Measurements from ENCODE around the gene CRELD2. TPM values are rescaled to one million over a fixed set of nuclear protein-coding genes. Genes with fewer than 3 reads are reported as not detected.

The CRELD2 gene
- polyA plus RNA-seq, 1 donor from 2014 or later = 83.2 TPM

DNA sequence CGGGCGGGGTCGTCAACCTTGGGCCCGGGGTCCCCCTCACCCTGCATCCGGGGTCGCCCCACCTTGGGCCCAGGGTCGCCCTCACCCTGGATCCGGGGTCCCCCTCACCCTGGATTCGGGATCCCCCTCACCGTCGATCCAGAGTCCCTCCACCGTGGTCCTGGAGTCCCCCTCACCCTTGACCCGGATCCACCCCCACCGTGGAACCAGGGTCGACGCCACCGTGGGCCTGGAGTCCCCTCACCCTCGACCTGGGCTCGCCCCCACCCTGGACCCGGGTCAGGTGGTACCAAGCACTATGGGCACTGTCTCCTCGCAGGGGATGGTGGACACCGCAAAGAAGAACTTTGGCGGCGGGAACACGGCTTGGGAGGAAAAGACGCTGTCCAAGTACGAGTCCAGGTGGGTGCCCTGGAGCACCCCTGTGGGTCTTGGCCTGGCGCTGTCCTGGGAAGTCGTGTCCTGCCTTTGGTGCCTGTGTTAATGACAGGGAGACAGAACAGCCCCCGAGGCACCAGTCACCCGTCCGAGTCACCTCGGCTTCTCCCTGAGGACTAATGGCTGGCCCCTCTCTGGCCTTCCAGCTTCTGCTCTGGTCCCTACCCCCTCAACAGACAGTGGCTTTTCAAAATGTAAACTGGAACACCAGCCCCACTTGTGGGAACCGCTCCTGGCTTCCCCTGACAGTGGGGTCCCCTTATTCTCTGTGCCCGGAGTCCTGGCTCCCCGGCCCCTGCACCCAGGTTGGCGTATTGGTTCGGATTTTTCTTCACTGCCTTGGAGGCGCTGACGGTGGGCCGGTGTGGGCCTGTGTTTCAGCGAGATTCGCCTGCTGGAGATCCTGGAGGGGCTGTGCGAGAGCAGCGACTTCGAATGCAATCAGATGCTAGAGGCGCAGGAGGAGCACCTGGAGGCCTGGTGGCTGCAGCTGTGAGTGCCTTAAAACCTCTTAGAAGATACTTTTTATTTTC, 762 bp downstream of the CRELD2 start:
- H3K4me3 ChIP-seq (ENCODE audit: low read length) = peak overlapping the region; percentile 84
- H3K79me2 ChIP-seq (replicated peaks; ENCODE audit: insufficient read depth, low read length) = peaks cover 10% of the 10 kb centered on the region
- H3K27ac ChIP-seq (ENCODE audit: low read length) = no peak overlapping the region
- no peaks in the 10 kb centered on the region for H3F3A ChIP-seq (ENCODE audit: insufficient read depth, low read length, poor library complexity, severe bottlenecking)
- peaks cover 2% of the 10 kb centered on the region for H4K20me1 ChIP-seq (ENCODE audit: insufficient read depth)
- no peaks in the 10 kb centered on the region for H3K27me3 ChIP-seq (ENCODE audit: insufficient read depth, low read depth, low read length)
- no peaks in the 10 kb centered on the region for H3K9me2 ChIP-seq (ENCODE audit: insufficient read depth, low read length)
- no peak overlapping the region for H2AFZ ChIP-seq (ENCODE audit: low read depth, low read length)
- peak overlapping the region; percentile 68 for H3K9ac ChIP-seq (ENCODE audit: low read length)
- TF ChIP-seq TAF1 (IDR thresholded peaks at IDR 0.05; ENCODE audit: low read depth) (no peak), EP300 (conservative IDR thresholded peaks at IDR 0.05; ENCODE audit: poor library complexity, severe bottlenecking) (no peak), CTCF (IDR thresholded peaks at IDR 0.05; ENCODE audit: poor library complexity, severe bottlenecking) (no peak), POLR2AphosphoS5 (IDR thresholded peaks at IDR 0.05) (no peak), EZH2 (IDR thresholded peaks at IDR 0.05; ENCODE audit: borderline replicate concordance, insufficient read depth, low read length, poor library complexity, severe bottlenecking) (no peak), RAD21 (conservative IDR thresholded peaks at IDR 0.05) (no peak)
- H3K9me3 ChIP-seq (ENCODE audit: low read length) = no peaks in the 10 kb centered on the region
- H3K36me3 ChIP-seq (ENCODE audit: insufficient read depth, low read length) = no peaks in the 10 kb centered on the region
- H3K4me2 ChIP-seq (ENCODE audit: low read length) = peak overlapping the region; percentile 68

- no peak overlapping the region for H2AFZ ChIP-seq (ENCODE audit: low read depth, low read length)
Observed at GRCh38 chr22:49920859-49921258, 2.4 kb downstream of the CRELD2 start.

More at GRCh38 chr22:49920859-49921258, 2.4 kb downstream of the CRELD2 start:
- Histone ChIP-seq H4K20me1 (ENCODE audit: insufficient read depth) (peaks cover 2% of the 10 kb centered on the region), H3K27me3 (ENCODE audit: insufficient read depth, low read depth, low read length) (no peaks in the 10 kb centered on the region), H3F3A (ENCODE audit: insufficient read depth, low read length, poor library complexity, severe bottlenecking) (no peaks in the 10 kb centered on the region), H3K9me2 (ENCODE audit: insufficient read depth, low read length) (no peaks in the 10 kb centered on the region), H3K4me3 (ENCODE audit: low read length) (no peak overlapping the region), H3K9me3 (ENCODE audit: low read length) (no peaks in the 10 kb centered on the region), H3K9ac (ENCODE audit: low read length) (no peak overlapping the region), H3K4me2 (ENCODE audit: low read length) (no peak overlapping the region), H3K79me2 (replicated peaks; ENCODE audit: insufficient read depth, low read length) (peaks cover 10% of the 10 kb centered on the region), H3K27ac (ENCODE audit: low read length) (no peak overlapping the region), H3K36me3 (ENCODE audit: insufficient read depth, low read length) (no peaks in the 10 kb centered on the region)
- no peak for TF ChIP-seq POLR2AphosphoS5 (IDR thresholded peaks at IDR 0.05)
- no peak for TF ChIP-seq EZH2 (IDR thresholded peaks at IDR 0.05; ENCODE audit: borderline replicate concordance, insufficient read depth, low read length, poor library complexity, severe bottlenecking)
- no peak for TF ChIP-seq MXI1 (conservative IDR thresholded peaks at IDR 0.05; ENCODE audit: poor library complexity, severe bottlenecking)
- no peak for TF ChIP-seq EP300 (conservative IDR thresholded peaks at IDR 0.05; ENCODE audit: poor library complexity, severe bottlenecking)
- TF ChIP-seq, protein P1, sequence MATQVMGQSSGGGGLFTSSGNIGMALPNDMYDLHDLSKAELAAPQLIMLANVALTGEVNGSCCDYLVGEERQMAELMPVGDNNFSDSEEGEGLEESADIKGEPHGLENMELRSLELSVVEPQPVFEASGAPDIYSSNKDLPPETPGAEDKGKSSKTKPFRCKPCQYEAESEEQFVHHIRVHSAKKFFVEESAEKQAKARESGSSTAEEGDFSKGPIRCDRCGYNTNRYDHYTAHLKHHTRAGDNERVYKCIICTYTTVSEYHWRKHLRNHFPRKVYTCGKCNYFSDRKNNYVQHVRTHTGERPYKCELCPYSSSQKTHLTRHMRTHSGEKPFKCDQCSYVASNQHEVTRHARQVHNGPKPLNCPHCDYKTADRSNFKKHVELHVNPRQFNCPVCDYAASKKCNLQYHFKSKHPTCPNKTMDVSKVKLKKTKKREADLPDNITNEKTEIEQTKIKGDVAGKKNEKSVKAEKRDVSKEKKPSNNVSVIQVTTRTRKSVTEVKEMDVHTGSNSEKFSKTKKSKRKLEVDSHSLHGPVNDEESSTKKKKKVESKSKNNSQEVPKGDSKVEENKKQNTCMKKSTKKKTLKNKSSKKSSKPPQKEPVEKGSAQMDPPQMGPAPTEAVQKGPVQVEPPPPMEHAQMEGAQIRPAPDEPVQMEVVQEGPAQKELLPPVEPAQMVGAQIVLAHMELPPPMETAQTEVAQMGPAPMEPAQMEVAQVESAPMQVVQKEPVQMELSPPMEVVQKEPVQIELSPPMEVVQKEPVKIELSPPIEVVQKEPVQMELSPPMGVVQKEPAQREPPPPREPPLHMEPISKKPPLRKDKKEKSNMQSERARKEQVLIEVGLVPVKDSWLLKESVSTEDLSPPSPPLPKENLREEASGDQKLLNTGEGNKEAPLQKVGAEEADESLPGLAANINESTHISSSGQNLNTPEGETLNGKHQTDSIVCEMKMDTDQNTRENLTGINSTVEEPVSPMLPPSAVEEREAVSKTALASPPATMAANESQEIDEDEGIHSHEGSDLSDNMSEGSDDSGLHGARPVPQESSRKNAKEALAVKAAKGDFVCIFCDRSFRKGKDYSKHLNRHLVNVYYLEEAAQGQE (IDR thresholded peaks at IDR 0.05; ENCODE audit: borderline replicate concordance) = no peak
- no peak for TF ChIP-seq CTCF (IDR thresholded peaks at IDR 0.05; ENCODE audit: poor library complexity, severe bottlenecking)
- TF ChIP-seq TAF1 (IDR thresholded peaks at IDR 0.05; ENCODE audit: low read depth) = no peak
- TF ChIP-seq SMC3 (conservative IDR thresholded peaks at IDR 0.05; ENCODE audit: poor library complexity) = no peak
- TF ChIP-seq RAD21 (conservative IDR thresholded peaks at IDR 0.05) = no peak

All from neural cell (in vitro differentiated cells).